OCI-LY7 (cell line): ENCODE results near the gene KRTAP10-3.

Experiments
- EZH2phosphoT487 ChIP-seq: fragments of 200-600 bp; sonication (generic); IDR thresholded peaks from 2 replicates; pipeline ENCODE4 v1.6.1; 2018; ENCODE audit warnings: low read depth, borderline replicate concordance, mild to moderate bottlenecking, mixed run types, antibody characterized with exemption, low read length, moderate library complexity, mixed read lengths
- TF ChIP-seq, protein P1 (sequence below): fragments of 200-600 bp; sonication (generic); conservative IDR thresholded peaks from 2 replicates; pipeline ENCODE4 v1.5.1; 2014; ENCODE audit warnings: mild to moderate bottlenecking, antibody characterized with exemption, low read length, moderate library complexity, mixed read lengths

DNA sequence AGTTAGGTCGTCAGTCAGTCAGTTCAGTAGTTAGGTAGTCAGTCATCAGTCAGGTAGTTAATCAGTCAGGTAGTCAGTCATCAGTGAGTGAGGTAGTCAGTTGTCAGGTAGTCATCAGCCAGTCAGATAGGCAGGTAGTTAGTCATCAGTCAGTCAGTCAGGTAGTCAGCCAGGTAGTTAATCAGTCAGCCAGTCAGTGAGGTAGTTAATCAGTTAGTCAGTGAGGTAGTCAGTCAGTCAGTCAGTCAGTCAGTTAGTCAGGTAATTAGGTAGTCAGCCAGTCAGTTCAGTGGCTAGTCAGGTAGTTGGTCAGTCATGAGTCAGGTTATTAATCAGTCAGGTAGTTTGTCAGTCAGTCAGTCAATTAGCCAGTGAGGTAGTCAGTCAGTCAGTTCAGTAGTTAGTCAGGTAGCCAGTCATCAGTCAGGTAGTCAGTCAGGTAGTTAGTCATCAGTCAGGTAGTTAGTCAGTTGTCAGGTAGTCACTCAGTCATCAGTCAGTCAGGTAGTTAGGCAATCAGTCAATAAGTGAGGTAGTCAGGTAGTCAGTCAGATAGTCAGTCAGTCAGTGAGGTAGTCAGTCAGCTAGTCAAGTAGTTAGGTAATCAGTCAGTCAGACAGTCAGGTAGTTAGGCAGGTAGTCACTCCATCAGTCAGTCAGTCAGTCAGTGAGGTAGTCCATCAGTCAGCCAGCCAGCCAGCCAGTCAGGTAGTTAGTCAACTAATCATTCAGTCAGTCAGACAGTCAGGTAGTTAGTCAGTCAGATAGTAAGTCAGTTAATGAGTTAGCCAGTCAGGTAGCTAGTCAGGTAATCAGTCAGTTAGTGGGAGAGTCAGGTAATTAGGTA is 34.8 kb downstream of the KRTAP10-3 start:
- TF ChIP-seq, protein P1, sequence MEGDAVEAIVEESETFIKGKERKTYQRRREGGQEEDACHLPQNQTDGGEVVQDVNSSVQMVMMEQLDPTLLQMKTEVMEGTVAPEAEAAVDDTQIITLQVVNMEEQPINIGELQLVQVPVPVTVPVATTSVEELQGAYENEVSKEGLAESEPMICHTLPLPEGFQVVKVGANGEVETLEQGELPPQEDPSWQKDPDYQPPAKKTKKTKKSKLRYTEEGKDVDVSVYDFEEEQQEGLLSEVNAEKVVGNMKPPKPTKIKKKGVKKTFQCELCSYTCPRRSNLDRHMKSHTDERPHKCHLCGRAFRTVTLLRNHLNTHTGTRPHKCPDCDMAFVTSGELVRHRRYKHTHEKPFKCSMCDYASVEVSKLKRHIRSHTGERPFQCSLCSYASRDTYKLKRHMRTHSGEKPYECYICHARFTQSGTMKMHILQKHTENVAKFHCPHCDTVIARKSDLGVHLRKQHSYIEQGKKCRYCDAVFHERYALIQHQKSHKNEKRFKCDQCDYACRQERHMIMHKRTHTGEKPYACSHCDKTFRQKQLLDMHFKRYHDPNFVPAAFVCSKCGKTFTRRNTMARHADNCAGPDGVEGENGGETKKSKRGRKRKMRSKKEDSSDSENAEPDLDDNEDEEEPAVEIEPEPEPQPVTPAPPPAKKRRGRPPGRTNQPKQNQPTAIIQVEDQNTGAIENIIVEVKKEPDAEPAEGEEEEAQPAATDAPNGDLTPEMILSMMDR: no peak
- no peak for TF ChIP-seq EZH2phosphoT487
